T follicular helper cell (primary cell): ENCODE data around the gene GFOD2.

Source experiments
- DNase-seq: peaks from one replicate; pipeline ENCODE4 v3.0.0-alpha.2; 2020; ENCODE audit warnings: low read depth

Gene GFOD2

GRCh38 chr16:67672306-67672705, 46.8 kb downstream of the GFOD2 start:
- DNase-seq, result no peak

GRCh38 chr16:67669499-67670101, 49.5 kb downstream of the GFOD2 start:
- no peak for DNase-seq

GRCh38 chr16:67668495-67669157, 50.5 kb downstream of the GFOD2 start:
- no peak for DNase-seq

GRCh38 chr16:67667817-67668494, 51.2 kb downstream of the GFOD2 start:
- peak; percentile 74 for DNase-seq

- DNase-seq, result no peak
Measured at GRCh38 chr16:67667453-67667816, 51.7 kb downstream of the GFOD2 start.

GRCh38 chr16:67666559-67667452, 52.3 kb downstream of the GFOD2 start, which contains the start of the genes C16orf86 and ENKD1:
TSS of gene C16orf86 (plus strand) at chr16:67666814. CDS start at chr16:67666971, 157 bp downstream.
TSS of gene ENKD1 (minus strand) at chr16:67666750. CDS start at chr16:67666442, 308 bp downstream.
- DNase-seq, result peak; percentile 76

GRCh38 chr16:67666032-67666551, 53.0 kb downstream of the GFOD2 start:
- no peak for DNase-seq

GRCh38 chr16:67665598-67665997, 53.5 kb downstream of the GFOD2 start:
- no peak for DNase-seq

GRCh38 chr16:67664871-67665270, 54.2 kb downstream of the GFOD2 start:
- DNase-seq, result no peak

- DNase-seq, result no peak
Measured at GRCh38 chr16:67664258-67664657, 54.9 kb downstream of the GFOD2 start.

GRCh38 chr16:67663877-67664222, 55.3 kb downstream of the GFOD2 start:
- DNase-seq, result no peak

GRCh38 chr16:67663151-67663876, 55.8 kb downstream of the GFOD2 start:
- no peak for DNase-seq

- DNase-seq, result no peak
Measured at GRCh38 chr16:67662653-67663010, 56.5 kb downstream of the GFOD2 start.

GRCh38 chr16:67661886-67662652, 57.0 kb downstream of the GFOD2 start:
- DNase-seq, result no peak

- no peak for DNase-seq
Measured at GRCh38 chr16:67661101-67661761, 57.9 kb downstream of the GFOD2 start.

GRCh38 chr16:67660564-67661028, 58.5 kb downstream of the GFOD2 start, which contains the start of gene PARD6A:
TSS of gene PARD6A (plus strand) at chr16:67660960. CDS start at chr16:67661039, 79 bp downstream.
- DNase-seq, result peak; percentile 92

- peak; percentile 89 for DNase-seq
Measured at GRCh38 chr16:67659675-67660563, 59.2 kb downstream of the GFOD2 start, which contains the start of gene ACD. TSS of gene ACD (minus strand) at chr16:67660260. CDS start at chr16:67660220, 40 bp downstream.

GRCh38 chr16:67658849-67659674, 60.1 kb downstream of the GFOD2 start:
- DNase-seq, result no peak
